ENCODE measurements around the gene UXT. TPM values are rescaled to one million over a fixed set of nuclear protein-coding genes. Genes with fewer than 3 reads are reported as not detected.
"Not testable (repeated sequence)": the region's sequence is repeated elsewhere in the genome, so short reads cannot be mapped to it uniquely, and the experiment has no call there.

UXT gene
- total RNA-seq, 1 donor from 2014 or later: 64.3 TPM

DNA sequence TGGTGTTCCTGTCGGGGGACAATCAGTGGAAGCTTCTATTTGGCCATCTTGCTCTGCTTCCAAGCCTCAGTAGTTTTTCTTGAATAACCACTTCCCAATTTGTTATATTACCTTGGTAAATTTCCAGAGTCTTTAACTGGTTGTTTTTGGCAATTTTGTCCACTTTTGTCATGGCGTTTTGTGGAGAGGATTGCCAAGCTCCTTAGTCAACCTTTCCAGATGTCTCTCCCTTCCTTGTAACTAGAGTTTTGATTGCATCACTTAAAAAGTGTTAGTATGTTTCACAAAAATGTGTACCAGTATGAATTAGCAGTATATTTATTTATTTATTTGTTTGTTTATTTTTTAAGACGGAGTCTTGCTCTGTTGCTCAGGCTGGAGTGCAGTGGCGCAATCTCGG, 15.8 kb upstream of the UXT start:
- Mint-ChIP-seq H3K4me1 (ENCODE audit: low read depth, unreplicated experiment) (no peaks in the 10 kb centered on the region), H3K9me3 (ENCODE audit: unreplicated experiment) (no peaks in the 10 kb centered on the region)
- DNase-seq: no peak

DNA sequence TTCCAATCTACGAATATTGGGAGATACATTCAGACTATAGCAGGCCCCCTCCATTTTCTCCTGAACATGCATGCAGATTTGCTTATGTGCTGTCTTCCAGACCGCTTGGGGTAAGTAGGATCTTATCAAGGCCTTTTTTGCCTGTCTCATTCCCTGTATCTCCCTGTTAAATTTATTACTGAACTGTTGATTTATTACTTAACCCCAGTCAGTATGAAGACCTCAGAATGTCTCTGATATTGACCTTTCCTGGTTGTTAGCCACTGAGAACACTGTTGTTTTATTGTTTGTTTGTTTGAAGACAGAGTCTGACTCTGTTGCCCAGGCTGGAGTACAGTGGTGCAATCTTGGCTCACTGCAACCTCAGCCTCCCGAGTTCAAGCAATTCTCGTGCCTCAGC, 6.8 kb upstream of the UXT start:
- H3K27me3 Mint-ChIP-seq (ENCODE audit: unreplicated experiment); H3K36me3 Mint-ChIP-seq (ENCODE audit: unreplicated experiment); H3K4me1 Mint-ChIP-seq (ENCODE audit: low read depth, unreplicated experiment); H3K4me3 Mint-ChIP-seq (ENCODE audit: unreplicated experiment); H3K9me3 Mint-ChIP-seq (ENCODE audit: unreplicated experiment); DNase-seq; H3K27ac Mint-ChIP-seq (ENCODE audit: unreplicated experiment): not testable (repeated sequence)

More for the DNA sequence above, 15.8 kb upstream of the UXT start:
- peaks cover 4% of the 10 kb centered on the region for H3K27me3 Mint-ChIP-seq (ENCODE audit: unreplicated experiment)
- no peak overlapping the region for H3K4me3 Mint-ChIP-seq (ENCODE audit: unreplicated experiment)
- no peaks in the 10 kb centered on the region for H3K36me3 Mint-ChIP-seq (ENCODE audit: unreplicated experiment)
- H3K27ac Mint-ChIP-seq (ENCODE audit: unreplicated experiment): no peak overlapping the region
- no peak for TF ChIP-seq CTCF (IDR thresholded peaks at IDR 0.05; ENCODE audit: partially characterized antibody, unreplicated experiment)

- no peaks in the 10 kb centered on the region for H3K4me1 Mint-ChIP-seq (ENCODE audit: low read depth, unreplicated experiment)
- no peak overlapping the region for H3K27ac Mint-ChIP-seq (ENCODE audit: unreplicated experiment)
- peaks cover 1% of the 10 kb centered on the region for H3K9me3 Mint-ChIP-seq (ENCODE audit: unreplicated experiment)
Observed at GRCh38 chrX:47664737-47665136, 5.8 kb upstream of the UXT start.

GRCh38 chrX:47662144-47662657, 3.2 kb upstream of the UXT start:
- no peaks in the 10 kb centered on the region for H3K36me3 Mint-ChIP-seq (ENCODE audit: unreplicated experiment)
- H3K4me1 Mint-ChIP-seq (ENCODE audit: low read depth, unreplicated experiment): no peaks in the 10 kb centered on the region
- no peak for DNase-seq
- no peaks in the 10 kb centered on the region for H3K27me3 Mint-ChIP-seq (ENCODE audit: unreplicated experiment)
- H3K4me3 Mint-ChIP-seq (ENCODE audit: unreplicated experiment): no peak overlapping the region
- no peak overlapping the region for H3K27ac Mint-ChIP-seq (ENCODE audit: unreplicated experiment)
- no peak for TF ChIP-seq CTCF (IDR thresholded peaks at IDR 0.05; ENCODE audit: partially characterized antibody, unreplicated experiment)
- peaks cover 2% of the 10 kb centered on the region for H3K9me3 Mint-ChIP-seq (ENCODE audit: unreplicated experiment)

More at GRCh38 chrX:47664737-47665136, 5.8 kb upstream of the UXT start:
- H3K27me3 Mint-ChIP-seq (ENCODE audit: unreplicated experiment): no peaks in the 10 kb centered on the region
- H3K4me3 Mint-ChIP-seq (ENCODE audit: unreplicated experiment): no peak overlapping the region
- no peaks in the 10 kb centered on the region for H3K36me3 Mint-ChIP-seq (ENCODE audit: unreplicated experiment)
- TF ChIP-seq CTCF (IDR thresholded peaks at IDR 0.05; ENCODE audit: partially characterized antibody, unreplicated experiment): no peak
- DNase-seq: no peak

DNA sequence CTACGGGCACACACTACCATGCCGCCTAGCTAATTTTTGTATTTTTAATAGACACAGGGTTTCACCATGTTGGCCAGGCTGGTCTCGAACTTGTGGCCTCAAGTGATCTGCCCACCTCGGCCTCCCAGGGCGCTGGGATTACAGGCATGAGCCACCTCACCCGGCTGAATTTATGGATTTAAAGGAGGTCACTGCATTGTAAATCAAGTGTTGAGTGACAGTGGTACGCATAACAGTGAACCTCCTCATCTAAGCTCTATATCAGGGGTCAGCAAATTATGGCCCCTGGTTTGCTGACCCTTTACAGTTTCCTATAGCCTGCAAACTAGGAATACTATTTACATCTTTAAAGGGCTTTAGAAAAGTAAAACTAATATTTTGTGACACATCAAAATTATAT, 2.6 kb upstream of the UXT start:
- peaks cover 2% of the 10 kb centered on the region for H3K9me3 Mint-ChIP-seq (ENCODE audit: unreplicated experiment)
- no peaks in the 10 kb centered on the region for H3K4me1 Mint-ChIP-seq (ENCODE audit: low read depth, unreplicated experiment)
- H3K27ac Mint-ChIP-seq (ENCODE audit: unreplicated experiment): no peak overlapping the region
- no peaks in the 10 kb centered on the region for H3K27me3 Mint-ChIP-seq (ENCODE audit: unreplicated experiment)
- H3K4me3 Mint-ChIP-seq (ENCODE audit: unreplicated experiment): no peak overlapping the region
- TF ChIP-seq CTCF (IDR thresholded peaks at IDR 0.05; ENCODE audit: partially characterized antibody, unreplicated experiment): no peak
- DNase-seq: no peak
- H3K36me3 Mint-ChIP-seq (ENCODE audit: unreplicated experiment): no peaks in the 10 kb centered on the region

GRCh38 chrX:47659421-47659726, 394 bp upstream of the UXT start:
- Mint-ChIP-seq H3K4me1 (ENCODE audit: low read depth, unreplicated experiment) (no peaks in the 10 kb centered on the region), H3K36me3 (ENCODE audit: unreplicated experiment) (no peaks in the 10 kb centered on the region), H3K27me3 (ENCODE audit: unreplicated experiment) (no peaks in the 10 kb centered on the region), H3K9me3 (ENCODE audit: unreplicated experiment) (peaks cover 2% of the 10 kb centered on the region), H3K4me3 (ENCODE audit: unreplicated experiment) (peak overlapping the region; percentile 87), H3K27ac (ENCODE audit: unreplicated experiment) (peak overlapping the region; percentile 86)
- no peak for TF ChIP-seq CTCF (IDR thresholded peaks at IDR 0.05; ENCODE audit: partially characterized antibody, unreplicated experiment)
- no peak for DNase-seq

All from glutamatergic neuron (in vitro differentiated cells).